HG03196 (cell line): ENCODE results near the gene ARHGDIA.
"Not testable (repeated sequence)": the region's sequence is repeated elsewhere in the genome, so short reads cannot be mapped to it uniquely, and the experiment has no call there.

ENCODE experiments used
- ATAC-seq: cut with Tn5 transposase; IDR thresholded peaks from one replicate; pipeline ENCODE4 v1.9.1; 2021; ENCODE audit not compliant: unreplicated experiment

The ARHGDIA gene

DNA sequence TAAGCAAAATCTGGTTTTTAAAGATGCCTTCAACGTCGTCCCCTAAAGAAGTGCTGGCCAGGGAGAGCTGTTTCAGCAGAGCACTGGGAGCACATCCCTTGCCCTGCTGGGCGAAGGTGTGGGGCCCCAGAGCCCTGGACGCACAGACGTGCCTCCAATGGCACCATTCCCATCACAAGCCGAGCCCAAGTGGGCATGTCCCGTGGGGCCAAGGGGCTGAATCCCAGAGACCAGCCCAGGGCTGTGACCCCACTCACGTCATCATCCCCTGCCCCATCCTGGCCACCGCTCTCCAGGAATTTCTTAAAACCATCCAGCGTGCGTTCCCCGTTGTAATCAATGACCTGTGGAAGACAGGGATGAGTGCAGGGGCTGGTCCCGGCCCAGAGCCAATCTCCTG is 26.2 kb downstream of the ARHGDIA start:
- ATAC-seq = no peak

DNA sequence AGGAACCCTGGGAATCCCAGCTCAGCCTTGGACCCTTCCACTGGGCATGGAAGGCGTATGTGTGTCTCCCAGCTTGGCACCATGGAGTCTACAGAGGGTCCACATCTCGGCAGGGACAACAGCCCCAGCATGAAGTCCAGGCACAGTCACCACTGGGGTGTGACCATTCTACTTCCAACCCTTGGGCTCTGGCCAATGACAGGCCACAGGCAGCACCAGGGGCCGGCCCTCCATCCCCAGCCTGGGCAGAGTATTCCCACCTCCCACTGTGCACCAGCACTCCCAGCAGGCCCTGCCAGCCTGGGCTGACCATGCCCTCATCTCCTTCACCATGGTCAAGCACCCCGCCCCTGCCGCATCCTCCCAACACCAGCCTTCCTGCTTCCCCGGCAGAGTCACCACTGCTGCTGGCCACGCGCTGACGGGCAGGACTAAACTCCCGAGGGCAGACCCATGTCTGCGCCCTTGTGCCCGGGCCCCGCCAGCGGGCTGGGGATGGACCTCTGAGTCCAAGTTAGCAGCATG is 26.7 kb downstream of the ARHGDIA start:
- no peak for ATAC-seq

DNA sequence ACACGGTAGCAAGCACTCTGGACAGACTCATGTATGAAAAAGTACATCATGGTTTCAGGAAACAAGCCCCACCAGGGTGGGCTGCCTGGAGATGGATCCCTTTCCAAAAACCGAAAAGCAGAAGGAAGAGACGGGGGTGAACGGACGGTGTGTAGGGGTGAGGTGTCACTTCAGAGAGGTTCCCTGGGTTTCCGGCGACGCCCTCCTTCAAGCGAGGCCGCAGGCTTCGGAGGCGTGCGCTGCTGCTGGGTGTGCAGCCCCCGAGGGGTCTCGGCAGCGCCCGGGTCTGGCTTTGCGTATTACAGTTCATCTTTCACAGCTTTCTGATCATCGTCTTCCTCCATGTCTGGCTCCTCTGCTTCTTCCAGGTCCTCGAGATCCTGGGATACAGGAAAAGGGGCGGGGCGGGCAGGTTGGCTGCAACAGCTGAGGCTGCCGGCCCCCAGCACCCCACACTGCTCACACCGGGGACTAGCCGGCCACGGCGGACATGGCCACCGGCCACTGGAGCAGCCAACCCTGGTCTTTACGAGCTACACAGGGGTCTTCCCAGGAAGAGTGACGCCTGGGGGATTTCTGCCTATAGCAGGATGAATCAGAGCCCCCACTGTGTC is 27.3 kb downstream of the ARHGDIA start:
- ATAC-seq = no peak

DNA sequence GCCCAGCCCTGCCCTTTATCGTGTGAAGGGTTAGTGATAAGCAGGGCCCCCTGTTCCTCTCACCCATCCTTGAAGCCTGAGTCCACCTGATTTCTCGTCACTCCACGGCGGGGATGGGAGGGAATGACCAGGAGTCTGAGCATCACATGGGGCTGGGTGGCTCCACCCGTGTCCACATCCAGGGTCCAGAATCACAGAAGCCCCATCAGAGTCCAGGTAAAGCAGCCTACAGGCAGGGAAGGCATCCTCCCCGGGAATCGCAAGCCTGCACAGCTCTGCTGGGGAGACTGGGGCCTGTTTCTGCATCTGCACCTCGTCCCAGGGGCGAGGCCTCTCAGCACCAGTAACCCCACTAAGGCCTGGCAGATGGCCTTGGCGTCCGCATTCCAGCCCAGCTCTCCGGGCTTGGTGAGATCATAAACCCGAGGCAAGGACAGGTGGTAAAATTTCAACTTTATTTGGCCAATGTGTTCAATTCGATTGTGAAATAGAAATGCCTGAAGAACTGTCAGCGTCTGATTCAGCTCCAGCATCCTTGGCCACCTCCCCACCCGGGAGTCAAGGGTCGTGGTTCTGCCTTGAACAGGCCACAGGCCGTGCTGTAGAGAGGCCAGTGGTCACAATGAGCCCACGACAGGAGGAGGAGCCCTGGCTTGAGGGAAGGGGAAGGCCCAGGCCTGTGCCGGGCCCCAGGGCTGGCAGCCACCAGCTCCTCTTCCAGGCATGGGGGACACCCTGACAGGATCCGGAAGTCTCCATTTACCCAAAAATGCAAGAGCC is 28.2 kb downstream of the ARHGDIA start:
- no peak for ATAC-seq

DNA sequence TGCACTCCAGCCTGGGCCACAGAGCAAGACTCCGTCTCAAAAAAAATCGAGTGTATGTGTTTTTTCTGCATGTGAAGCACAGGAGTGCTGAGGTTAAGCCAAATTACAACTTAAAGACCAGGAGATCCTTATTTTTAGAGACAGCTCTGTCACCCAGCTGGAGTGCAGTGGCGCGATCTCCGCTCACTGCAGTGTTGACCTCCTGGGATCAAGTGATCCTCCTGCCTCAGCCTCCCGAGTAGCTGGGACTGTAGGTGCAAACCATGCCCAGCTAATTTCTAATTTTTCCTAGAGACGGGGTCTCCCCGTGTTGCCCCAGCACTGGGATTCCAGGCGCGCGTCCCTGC is 28.8 kb downstream of the ARHGDIA start:
- ATAC-seq = no peak

DNA sequence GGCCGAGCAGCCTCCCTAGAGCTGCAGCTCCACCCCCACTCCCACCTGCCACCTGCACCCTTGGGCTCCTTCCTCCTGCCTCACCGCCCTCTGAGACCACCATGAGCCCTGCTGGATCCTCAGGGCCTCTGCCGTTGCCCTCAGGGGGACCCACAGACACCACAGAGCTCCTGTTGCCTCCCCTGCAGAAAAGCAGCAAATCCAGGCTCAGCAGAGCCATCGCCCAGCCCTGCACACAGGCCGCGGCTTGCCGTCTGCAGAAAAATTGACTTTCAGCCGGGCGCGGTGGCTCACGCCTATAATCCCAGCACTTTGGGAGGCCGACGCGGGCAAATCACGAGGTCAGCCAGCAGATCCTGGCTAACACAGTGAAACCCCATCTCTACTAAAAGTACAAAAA is 29.3 kb downstream of the ARHGDIA start:
- ATAC-seq = no peak

DNA sequence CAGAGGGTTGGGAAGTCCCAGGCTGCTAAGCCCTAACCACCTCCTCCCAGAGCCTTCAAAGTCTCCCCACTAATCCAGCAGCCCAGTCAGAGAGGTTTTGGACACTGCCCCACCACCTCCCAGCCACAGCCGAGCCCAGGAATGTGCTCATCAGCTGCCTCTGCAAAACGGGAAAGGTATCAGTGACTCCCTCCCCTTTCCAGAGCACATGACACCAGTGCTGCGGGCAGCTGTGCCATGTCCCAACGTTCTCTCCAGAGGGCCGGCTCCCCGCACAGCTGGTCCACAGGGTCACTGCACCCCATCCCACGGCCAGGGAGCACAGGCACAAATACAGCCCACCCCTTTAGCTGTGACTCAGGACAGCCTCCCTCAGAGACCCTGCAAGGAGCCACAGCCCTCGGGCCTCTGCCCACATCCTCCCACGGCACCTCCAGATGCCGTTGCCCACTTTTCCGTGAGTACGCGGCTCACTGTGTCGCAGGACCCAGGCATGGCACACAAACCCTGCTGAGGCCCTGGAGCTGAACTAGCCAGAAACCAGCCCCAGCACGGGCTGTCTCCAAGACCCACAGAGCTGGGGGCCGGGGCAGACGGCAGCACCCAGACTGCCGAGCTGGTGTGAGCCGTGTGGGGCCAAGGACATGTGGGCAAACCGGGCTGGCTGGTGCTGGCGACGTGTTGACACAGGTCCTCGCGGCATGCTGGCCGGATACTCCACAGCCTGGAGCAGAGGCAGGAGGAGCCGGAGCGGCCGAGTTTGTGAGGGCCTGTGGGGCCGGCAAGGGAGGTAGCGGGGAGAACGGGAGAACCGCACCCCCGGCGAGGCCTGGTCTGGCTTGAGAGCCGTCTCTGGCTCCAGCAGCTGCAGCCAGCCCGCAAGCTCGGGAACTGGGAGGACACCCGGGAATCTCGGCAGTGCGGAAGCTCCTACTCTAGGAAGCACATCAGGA is 30.0 kb downstream of the ARHGDIA start:
- no peak for ATAC-seq

DNA sequence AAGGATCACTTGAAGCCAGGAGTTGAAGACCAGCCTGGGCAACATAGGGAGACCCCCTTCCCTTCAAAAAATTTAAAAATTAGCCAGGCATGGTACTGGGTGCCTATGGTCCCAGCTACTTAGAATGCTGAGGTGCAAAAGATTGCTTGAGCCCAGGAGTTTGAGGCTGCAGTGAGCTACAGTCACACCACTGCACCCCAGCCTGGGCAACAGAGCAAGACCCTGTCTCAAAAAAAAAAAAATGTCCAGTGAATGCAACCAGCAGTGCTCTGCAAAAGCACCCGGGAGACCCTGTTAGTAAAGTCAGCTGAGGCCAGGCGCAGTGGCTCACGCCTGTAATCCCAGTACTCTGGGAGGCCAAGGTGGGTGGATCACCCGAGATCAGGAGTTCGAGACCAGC is 31.1 kb downstream of the ARHGDIA start:
- not testable (repeated sequence) for ATAC-seq

DNA sequence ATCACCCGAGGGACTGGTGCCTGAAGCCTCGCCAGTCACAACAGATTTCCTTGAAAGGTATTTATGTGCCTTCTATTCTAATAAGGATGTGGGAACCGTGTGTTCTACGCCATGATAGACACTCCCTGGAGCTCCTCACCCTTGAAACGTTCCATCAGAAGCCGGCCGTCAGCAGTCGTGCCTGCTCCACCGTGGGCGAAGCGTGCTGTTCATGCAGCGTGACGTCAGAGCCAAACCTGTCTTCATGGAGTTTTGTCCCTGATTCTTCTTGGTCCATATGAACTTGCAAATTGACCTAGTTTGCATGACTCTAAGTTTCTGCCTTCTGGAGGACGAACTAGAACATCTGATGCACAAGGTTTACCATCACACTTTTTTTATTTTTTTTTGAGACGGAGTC is 31.8 kb downstream of the ARHGDIA start:
- no peak for ATAC-seq

DNA sequence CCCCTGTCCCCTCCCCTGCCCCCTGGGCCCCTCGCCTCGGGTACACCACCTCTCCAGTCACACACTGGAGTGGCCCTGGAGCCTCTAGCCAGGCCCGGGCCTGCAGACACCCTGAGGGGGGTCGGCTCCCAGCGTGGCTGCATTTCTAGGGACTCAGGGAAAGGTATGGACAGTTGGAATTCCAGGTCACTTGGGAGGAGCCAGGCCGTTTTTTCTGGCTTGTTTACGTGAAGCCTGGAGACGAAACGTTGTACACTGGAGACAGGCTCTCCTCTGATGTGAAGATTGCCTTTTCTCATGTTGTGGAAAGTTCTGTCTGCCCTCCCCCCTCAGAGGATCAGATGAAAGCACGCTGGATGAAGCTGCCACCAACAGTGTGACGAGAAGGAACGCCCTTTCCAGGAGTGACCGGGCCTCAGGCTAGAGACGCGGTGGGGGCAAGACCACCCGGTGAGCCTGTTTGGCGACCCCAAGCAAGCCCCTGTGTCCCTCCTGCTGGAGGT is 32.3 kb downstream of the ARHGDIA start:
- ATAC-seq = no peak

DNA sequence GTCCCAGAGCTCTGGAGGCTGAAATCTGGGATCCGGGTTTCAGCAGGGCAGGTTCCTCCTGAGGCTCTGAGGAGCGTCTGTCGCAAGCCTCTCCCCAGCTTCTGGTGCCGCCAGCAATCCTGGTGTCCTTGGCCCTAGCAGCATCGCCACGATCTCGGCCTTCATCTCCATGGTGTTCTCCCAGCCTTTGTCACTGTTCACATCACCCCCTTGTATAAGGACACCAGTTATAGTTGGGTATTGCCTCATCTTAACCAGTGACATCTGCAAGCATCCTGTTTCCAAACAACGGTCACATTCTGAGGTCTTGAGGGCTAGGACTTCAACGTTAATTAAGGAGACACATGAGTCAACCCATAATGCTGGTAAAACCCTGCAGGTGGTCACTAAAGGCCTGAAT is 33.5 kb downstream of the ARHGDIA start:
- ATAC-seq = no peak

DNA sequence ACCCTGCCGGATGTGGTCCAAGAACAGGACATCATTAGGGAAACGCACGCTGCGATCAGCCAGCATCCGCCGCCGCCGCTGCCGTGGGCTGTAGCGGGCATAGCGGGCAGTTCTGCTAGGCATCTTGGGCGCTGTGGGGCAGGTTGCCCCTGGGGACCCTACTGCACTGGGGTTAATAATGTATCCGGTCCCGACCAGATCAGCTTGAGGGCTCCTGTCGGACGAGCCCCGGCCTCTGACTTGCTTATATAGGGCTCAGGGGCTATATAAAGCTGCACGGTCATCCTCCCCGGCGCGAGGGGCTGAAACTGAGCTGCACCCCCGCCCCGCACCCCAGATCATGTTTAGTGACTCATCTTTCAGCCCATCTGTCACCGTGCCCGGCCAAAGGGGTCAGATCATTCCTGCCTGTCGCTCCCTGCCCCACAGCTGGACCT is 36.3 kb downstream of the ARHGDIA start, which contains the start of gene PPP1R27:
TSS of gene PPP1R27 (minus strand) at position 220 of the 437 bp plus-strand sequence. CDS start at position 123, 97 bp downstream.
- ATAC-seq = no peak

DNA sequence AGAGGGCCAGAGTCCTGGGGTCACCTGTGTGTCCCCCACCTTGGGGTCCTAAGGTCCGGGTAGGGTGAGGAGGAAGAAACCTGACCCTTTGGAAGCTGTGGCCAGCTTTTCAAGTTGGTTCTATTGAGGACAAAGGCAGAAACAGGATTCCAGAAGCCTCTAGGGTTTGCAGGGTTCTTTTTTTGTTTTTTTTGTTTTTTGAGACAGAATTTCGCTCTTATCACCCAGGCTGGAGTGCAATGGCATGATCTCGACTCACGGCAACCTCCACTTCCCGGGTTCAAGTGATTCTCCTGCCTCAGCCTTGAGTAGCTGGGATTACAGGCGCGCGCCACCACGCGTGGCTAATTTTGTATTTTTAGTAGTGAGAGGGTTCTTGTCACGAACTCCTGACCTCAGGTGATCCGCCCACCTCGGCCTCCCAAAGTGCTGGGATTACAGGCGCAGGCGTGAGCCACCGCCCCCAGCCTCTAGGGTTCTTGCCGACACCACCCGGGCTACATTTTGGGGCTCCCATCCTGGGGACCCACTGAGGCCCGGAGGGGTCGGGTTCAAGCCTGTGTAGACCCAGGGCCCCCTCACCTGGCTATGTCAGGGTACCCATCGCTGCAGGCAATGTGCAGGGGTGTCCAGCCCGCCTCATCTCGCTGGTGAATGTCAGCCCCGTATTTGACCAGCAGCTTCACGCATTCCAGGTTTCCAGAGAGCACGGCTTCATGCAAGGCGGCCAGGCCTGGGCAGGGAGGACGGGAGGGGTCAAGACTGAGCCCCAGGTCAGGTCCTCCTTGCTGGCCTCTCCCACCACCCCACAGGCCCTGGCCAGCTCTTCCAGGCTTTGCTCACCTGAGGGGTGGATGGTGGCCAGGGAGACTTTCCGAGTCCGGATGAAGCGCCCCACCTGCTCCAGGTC is 37.0 kb downstream of the ARHGDIA start:
- no peak for ATAC-seq

DNA sequence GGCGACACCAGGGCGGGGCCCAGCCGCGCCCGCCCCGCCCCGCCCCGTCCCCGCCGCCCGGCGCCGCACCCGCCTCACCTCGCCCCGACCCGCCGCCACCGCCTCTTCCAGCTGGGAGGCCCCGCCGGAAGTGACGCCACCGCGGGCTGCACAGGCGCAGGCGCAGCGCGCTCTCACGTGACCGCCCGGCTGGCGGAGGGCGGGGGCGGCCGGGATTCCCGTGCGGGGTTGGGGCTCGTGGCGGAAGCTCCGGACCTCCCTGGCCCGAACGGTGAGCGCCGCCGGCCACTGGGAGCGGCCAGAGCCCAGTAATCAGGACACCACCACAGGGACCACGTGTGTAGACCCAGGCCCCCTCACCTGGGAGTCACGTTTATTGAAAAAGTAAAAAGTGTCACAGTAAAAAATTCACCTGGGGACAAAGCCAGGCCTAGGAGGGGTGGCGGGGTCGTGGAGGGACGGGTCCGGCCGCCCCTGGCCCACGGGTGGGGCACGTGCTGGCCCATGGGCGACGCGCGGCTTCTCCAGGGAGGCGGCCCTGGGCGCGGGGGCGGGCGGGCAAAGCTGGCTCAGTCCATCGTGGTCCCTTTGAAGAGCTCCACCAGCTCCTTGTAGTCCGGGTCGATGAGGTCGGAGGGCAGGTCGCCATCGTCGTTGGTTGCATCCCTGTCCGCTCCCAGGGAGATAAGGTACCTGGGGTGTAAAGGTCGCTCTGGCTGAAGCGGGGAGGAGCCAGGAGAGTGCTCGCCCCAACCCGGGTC is 37.8 kb downstream of the ARHGDIA start, which contains the start of gene MCRIP1:
TSS of gene MCRIP1 (minus strand) at position 132 of the 761 bp plus-strand sequence. CDS start 8,785 bp downstream, outside the sequence.
- peak; percentile 63 for ATAC-seq

DNA sequence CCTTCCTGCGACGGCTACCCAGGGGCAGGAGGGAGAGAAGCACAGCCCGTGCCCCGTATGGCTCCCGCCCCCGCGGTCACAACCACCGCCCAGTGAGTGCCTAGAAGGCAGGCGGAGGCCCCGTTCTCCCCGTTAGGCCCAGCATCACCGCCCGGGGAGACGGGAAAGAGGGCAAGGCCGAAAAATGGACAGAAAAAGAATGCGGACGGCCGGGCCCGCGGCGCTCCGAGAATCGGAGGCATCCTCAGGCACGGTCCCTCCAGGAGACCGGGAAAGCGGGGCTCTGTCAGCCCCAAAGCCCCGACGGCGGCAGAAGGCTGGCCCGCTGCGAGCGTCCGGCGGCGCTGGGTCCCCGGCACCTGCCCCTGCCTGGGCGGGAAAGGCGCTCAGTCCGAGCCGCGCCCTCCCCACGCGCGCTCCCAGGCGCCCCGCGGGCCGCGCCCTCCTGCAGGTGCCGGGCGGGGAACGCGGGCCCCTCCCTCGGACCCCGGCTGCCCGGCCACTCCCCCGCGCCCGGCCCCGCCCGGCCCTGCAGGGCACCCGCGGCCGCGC is 38.5 kb downstream of the ARHGDIA start:
- ATAC-seq = peak; percentile 60

DNA sequence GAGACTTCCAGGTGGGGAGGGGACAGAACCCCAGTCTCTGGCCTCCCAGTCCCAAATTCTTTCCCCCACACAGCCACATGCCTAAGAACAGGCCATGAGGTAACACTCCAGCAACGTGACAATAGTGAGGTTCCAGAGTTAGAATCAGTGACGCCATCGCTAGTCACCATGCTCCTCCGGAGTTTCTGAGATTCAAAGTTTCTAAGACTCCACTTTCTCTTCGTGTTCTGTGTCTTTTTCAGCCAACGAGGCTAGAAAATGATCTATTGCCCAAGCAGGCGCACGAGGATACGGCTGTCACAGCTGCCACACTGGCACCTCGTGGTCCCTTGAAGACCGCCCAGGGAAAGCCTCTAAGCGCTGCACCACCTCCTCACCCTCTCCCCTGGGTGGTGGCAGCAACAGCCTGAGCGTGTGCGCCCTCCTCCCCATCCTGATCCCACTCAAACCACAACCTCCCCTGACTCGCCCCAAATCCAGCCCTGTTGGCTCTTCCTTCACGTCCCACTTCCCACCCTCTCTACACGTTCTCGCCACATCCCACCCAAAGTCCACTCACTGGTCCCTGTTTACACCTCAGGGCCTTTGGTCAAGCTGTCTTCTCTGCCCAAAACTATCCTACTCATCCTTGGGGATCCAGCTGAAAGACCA is 39.1 kb downstream of the ARHGDIA start:
- peak; percentile 4 for ATAC-seq

DNA sequence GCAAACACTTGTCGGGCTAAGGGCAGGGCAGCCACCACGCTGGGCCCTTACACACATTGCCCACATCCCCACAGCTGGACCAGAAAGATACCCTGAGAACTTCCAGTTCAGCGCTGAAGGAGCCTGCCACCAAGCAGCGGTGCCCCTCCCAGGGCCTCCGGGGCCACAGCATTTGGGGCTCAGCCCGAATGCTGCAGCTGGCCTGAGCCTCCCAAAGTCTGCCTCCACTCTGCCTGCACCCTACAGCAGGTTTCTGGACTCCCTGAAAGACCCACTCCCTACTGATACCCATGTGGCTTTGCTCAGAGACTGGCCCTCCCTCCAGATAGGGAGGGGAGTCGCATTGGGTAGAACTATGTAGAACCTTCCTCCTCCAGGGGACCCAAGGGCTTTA is 39.6 kb downstream of the ARHGDIA start:
- no peak for ATAC-seq

DNA sequence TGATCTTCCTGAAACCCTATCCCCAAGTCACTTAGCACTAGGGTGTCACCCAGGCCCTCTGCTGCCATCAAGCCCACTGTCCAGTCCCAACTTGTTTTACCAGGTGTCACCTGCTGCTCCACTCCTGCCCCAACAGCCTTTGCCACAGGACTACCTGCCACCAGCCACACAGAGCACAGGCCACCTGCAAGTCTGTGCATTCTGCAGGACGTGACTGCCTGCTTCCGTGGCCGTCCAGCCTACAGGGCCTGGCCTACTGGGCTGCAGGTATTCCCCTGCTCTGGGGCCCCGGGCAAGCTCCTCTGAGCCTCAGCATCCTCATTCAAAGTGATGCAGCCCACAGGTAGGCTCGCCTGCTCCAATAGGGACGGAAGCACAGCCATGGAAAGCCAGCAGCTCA is 41.3 kb downstream of the ARHGDIA start:
- ATAC-seq = no peak
